Epidermal melanocyte (primary cell): ENCODE measurements around the gene FAM13A.

Experiments
- DNase-seq: peaks from one replicate; pipeline ENCODE4 v3.0.0; 2011; ENCODE audit warnings: low spot score; ENCODE audit not compliant: insufficient read length

FAM13A gene

DNA sequence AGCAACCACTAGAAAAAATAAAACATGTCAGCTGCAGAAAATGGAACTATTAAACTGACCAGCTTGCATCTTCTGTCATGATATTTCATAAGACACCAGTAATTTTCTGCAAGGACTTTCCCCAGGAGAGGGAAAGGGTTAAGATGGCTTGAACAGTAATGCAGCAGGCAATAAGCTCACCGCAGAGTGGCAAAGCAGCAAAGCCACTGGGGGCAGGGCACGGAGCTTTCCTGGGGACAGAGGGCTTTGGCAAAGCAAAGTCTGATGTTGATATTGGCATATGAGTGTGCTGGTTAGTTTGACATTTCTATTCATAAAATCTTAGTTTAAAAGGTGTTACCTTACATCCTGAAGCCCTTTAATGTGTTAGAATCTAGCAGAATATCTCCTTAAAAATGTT lies 304.2 kb downstream of the FAM13A start:
- DNase-seq, result no peak

DNA sequence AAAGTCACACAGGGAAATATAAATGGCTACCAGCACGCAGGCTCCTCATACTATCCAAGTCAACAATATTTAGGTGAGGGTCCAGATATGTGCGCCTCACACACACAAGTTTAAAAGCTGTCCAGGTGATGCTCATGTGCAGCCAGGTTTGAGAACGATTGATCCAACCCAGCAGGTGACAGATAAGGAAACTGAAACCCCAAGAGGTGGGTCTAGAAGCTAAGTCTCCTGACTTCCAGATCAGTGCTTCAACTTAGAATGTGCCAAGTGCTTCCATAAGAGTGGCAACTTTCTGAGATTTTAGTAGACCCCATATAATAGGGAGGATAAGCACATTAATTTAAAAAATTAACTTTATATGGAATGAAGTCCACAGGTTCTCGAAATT lies 304.9 kb downstream of the FAM13A start:
- no peak for DNase-seq

GRCh38 chr4:88751258-88752075 lies 305.5 kb downstream of the FAM13A start:
- DNase-seq, result no peak

DNA sequence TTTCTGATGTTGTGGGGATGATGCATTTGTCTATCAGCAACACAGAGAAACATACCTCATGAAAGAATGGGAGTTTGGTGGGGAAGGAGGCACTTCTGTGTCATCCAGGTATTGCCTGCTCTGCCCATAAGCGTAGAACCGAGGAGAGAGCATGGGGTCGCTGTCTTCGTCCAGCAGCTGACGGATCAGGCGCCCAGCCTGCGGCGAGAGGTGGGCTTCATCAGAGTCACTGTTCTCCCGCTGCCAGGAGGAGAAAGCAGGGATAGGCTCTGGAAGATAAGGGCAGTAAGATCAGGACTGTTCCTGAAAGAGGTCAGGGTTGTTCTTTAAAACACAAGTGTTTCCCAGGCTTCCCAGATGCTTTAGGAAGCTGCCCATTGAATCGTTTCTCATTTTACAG lies 306.6 kb downstream of the FAM13A start:
- DNase-seq, result no peak

DNA sequence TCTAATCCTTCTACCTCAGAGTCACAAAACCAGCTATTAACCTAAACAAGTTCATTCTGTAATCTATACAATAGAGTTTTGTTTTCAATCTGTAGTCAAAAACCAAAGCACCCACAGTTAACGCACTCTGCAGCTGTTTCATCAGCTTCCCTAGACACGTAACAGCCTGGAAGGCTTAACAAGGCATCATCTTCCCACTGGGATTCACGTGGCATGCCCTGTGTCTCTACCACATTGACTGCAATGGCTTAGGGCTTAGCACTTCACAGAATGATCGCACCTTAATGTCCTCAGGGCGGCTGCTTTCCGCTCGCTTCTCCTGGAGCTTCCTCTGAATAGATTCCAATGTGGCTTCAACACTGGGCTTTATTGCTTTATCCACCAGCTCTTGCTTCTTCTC lies 309.6 kb downstream of the FAM13A start:
- no peak for DNase-seq

GRCh38 chr4:88746206-88746605 lies 310.8 kb downstream of the FAM13A start:
- no peak for DNase-seq

- no peak for DNase-seq
Observed at GRCh38 chr4:88745581-88746163, 311.3 kb downstream of the FAM13A start.

DNA sequence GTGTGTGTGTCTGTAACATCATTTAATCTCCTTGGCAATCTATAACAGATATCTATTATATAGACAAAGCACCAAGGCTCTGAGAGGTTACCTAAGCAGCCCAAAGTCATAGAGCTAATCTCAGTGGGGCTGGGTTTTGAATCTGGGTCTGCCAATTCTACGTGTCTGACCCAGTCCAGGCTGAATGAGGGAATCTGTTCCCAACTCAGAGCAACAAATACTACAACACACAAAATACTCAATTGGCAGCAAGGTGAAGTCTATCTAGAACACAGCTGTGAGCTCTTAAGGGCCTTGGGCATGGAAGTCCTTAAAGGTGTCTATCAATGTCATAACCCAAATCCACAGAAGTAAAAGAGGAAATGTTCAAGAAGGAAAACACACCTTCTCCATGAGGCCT lies 311.8 kb downstream of the FAM13A start:
- DNase-seq, result no peak

GRCh38 chr4:88744609-88745008 lies 312.4 kb downstream of the FAM13A start:
- no peak for DNase-seq

DNA sequence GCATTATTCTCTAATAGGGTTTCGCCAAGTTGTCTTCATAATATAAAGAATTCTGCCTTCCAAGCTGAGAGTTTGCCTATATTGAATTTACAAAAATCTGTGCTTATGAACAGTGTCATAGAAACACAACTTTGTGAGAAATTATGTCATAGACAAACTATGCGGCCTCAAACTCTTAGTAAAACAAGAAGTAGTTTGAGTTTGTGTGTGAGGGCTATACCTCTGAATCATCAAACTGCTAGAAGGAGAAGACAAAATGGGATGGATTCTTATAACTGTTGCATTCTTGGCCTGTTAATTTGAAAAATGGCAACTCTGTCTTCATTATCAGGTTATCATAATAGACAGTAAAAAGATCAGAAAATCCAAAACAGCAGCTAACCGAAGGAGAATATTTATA lies 313.3 kb downstream of the FAM13A start:
- DNase-seq, result no peak

GRCh38 chr4:88742561-88742960 lies 314.4 kb downstream of the FAM13A start:
- no peak for DNase-seq

GRCh38 chr4:88738180-88738579 lies 318.8 kb downstream of the FAM13A start:
- DNase-seq, result no peak

DNA sequence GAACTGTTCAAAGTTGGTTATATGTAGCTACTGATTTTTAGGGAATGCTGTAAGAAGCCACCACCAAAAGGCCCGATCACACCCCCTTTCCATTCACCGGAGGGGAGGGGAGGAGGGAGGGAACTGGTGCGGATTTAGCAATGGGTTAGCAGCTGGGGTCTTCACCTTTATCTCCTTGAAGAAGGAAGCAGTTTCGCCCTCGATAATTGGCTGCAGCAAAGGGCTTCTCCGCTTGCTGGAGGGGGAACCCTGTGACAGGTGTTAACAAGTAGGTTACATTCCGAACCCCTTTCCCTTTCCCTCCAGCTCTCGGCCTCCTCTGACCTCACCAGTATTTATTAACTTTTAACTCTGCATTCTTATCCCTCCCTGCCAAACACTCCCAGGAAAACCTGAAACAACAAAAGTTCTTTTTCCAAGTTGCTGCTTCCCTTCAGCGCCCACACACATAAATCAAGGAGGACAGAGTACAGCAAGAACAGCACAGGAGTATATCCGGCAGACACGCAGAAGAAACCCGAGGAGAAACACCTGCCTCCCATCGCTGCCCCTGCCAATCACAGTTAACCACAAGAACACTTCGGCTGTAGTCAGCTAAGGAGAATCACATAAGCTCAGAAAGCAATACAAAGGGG lies 319.6 kb downstream of the FAM13A start:
- no peak for DNase-seq

GRCh38 chr4:88736264-88736663 lies 320.7 kb downstream of the FAM13A start:
- DNase-seq, result no peak

GRCh38 chr4:88735564-88735963 lies 321.4 kb downstream of the FAM13A start:
- no peak for DNase-seq

GRCh38 chr4:88734403-88734949 lies 322.5 kb downstream of the FAM13A start:
- DNase-seq, result no peak

GRCh38 chr4:88732714-88733368 lies 324.1 kb downstream of the FAM13A start:
- DNase-seq, result no peak

DNA sequence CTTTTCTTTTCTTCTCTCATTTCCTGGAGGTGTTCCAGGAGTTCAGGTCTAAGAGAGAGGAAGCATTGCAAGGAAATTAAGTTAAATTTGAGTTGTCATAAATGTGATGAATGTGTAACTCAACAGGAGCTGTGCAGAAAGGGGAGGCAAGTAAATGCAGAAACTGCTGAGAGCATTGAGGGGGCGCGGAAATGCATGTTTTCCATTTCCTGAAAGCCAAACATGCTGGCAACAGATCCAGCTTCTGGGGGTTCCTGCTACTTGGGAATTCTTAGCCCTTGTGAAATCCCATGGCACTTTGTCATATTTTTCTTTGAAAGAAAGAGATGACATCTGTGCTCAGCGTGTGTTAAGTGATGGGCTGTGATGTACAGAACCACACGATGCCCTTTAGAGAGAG lies 325.6 kb downstream of the FAM13A start:
- DNase-seq, result no peak

GRCh38 chr4:88730811-88731210 lies 326.2 kb downstream of the FAM13A start:
- DNase-seq, result no peak

DNA sequence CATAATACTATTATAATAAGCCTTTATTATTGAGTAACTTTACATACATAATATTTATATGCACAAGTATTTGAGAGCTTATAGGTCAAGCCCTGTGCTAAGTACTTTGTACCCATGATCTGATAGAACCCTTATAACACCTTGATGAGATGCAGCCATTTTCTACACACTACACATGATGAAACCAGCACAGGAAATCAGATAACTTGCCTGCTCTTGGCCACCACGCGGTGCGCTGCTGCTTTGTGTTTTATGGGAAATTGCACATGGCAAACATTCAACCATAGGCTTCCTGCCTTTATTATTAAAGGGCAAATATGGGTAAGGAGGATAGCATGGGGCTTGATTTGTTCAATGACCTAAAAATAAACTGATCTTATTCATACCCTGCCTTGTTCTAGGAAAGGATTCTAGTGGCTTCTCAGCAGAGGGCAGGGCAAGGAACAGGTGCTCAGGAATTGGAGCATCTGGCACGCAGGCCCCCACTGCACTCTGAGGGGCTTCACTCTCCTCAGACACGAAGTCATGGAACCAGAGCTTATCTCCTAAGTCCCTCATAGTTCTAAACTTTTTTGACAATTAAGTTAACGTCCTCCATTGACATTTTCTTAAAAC lies 327.7 kb downstream of the FAM13A start:
- DNase-seq, result no peak

DNA sequence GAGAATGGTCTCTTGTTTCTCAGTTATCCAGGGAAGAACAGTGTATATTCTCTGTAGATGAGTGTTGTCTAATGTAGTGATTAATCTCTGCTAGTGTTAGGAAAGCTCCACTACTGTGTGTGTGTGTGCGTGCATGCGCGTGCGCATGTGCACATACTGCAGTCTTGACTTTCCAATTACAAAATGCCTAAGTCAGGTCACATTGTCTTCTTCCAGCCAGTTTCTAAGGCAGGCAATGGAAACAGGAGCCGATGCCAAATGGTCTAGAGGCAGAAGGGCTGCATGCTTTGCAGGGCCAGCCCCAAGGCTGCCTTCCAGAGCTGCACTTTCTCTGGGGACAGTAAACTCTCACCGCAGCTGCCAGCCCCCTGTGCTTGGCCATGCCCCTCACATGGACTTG lies 328.8 kb downstream of the FAM13A start:
- no peak for DNase-seq
